Body of pancreas (tissue), 4 donors: Measurements from ENCODE around the gene CNPY1. TPM values are rescaled to one million over a fixed set of nuclear protein-coding genes. Genes with fewer than 3 reads are reported as not detected.

ENCODE experiments used
- ATAC-seq: fragments of 150-250 bp; one replicate; pipeline ENCODE4 v1.9.1; 2016
- DNase-seq, 4 donors: peaks; one replicate each; pipeline ENCODE4 v3.0.0-alpha.2; 2019
- H3K27ac ChIP-seq, 4 donors: fragments of 200-600 bp; sonication (generic); 1 replicate in 3 of 4; 2 replicates in 1 of 4; pipeline versions ENCODE4 v1.5.1 to v1.6.1; 2016 to 2019; ENCODE audit warnings: mild to moderate bottlenecking in 1 of 4, mixed read lengths in 1 of 4, moderate library complexity in 1 of 4
- H3K27me3 ChIP-seq, 2 donors: fragments of 200-600 bp; sonication (generic); one replicate each; pipeline ENCODE4 v1.6.0; 2016; ENCODE audit warnings: mild to moderate bottlenecking in 1 of 2
- H3K36me3 ChIP-seq, 2 donors: fragments of 200-600 bp; sonication (generic); replicated peaks in 1 of 2; 2 replicates each; pipeline ENCODE4 v1.5.1; 2016; ENCODE audit warnings: low read depth in 2 of 2; ENCODE audit not compliant: insufficient read depth in 1 of 2
- H3K4me1 ChIP-seq: fragments of 200-600 bp; sonication (generic); one replicate; pipeline ENCODE4 v1.6.0; 2016
- H3K4me3 ChIP-seq, 2 donors: fragments of 200-600 bp; sonication (generic); 1 replicate in 1 of 2; 2 replicates in 1 of 2; pipeline ENCODE4 v1.5.1; 2016 to 2019
- H3K9me3 ChIP-seq, 3 donors: fragments of 200-600 bp; sonication (generic); 1 replicate in 2 of 3; 2 replicates in 1 of 3; pipeline ENCODE4 v1.5.1; 2016
- CTCF ChIP-seq, 7 experiments: fragments of 450-650 bp in 4 of 7; fragments of 200-600 bp in 3 of 7; sonication (generic) in 3 of 7; IDR thresholded peaks; one replicate each; pipeline ENCODE4 v1.5.1; 2016 to 2019; ENCODE audit warnings: antibody characterized with exemption in 7 of 7
- POLR2A ChIP-seq, 3 donors: fragments of 450-650 bp; IDR thresholded peaks; one replicate each; pipeline ENCODE4 v1.6.1; 2016; ENCODE audit warnings: antibody characterized with exemption in 3 of 3, mild to moderate bottlenecking in 2 of 3
- WGBS, 2 donors: methylation state at CpG; one replicate each; pipeline ENCODE4 v1.1.5; 2017; 5-methylcytosine and 5-hydroxymethylcytosine counted together
- intact Hi-C: fragments of 100-400 bp; cut with DNase I; formaldehyde crosslinking; loops from one replicate; pipeline ENCODE4 v1.15.1; 2023
- total RNA-seq, 2 donors: library from RNA; depleted of rRNA; stranded (reverse); fragments of >200 nt; gene quantifications; one replicate each; pipeline ENCODE4 v1.1.0, GENCODE V29; 2016

The CNPY1 gene
- total RNA-seq, 2 donors from 2014 or later, result not detected

DNA sequence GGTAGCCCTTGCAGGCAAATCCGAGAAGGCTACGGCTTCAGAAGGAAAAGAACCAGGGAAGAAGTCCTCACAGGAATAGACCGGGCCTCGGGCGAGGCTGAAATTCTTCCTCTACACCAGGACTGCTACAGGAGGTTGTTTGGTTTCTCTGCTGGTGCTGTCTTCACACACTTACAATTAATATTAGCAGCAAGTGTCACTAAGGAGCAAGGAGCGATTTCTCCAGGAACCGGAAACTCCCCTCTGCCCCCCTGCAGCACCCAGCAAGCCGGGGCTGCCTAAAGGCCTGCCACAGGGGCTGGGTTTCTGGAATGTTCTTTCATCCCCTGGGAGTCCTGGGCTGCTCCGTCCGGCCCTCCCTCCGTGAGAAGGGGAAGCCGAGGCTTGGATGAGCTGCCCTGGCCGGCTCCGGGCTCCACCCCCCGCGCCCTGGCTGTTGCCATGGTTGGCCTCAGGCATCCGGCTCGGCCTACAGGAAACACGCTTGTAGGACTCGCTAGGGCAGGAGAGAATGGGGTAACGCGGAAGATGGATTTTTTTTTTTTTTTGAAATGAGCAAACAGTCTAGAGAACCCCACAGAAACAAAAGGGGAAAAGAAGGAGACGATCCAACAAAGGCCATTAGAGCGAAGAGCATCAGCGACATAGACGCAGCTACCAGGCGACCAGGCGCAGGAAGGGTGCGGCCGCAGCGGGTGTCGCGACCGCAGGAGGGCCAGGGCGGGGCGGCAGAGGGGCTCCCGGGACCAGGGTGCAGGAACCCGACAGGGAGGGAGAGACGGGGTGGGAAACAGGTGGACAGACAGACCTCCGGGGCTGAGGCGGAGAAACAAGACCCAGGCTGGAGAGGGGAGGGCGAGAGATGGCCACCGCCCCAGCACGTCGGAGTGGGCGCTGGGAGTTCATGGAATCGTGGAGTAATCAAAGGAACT, 55.4 kb downstream of the CNPY1 start:
- Histone ChIP-seq H3K4me3 (no peak overlapping the region), H3K4me1 (peaks cover 6% of the 10 kb centered on the region), H3K36me3 (no peaks in the 10 kb centered on the region), H3K27ac (no peak overlapping the region), H3K9me3 (no peaks in the 10 kb centered on the region), H3K27me3 (no peaks in the 10 kb centered on the region)
- 33 to 57% methylated on average over 43 to 46 of the region's 47 CpGs for WGBS, 2 donors
- peak in 2 of 4 donors; percentile 35 to 36 for DNase-seq
- no peak for TF ChIP-seq CTCF (IDR thresholded peaks at IDR 0.05)
- TF ChIP-seq POLR2A (IDR thresholded peaks at IDR 0.05), result no peak
- intact Hi-C loops, result no loop called here
- peak; percentile 53 for ATAC-seq

- intact Hi-C loops, result no loop called here
These were observed 56.3 kb downstream of the CNPY1 start for GRCh38 chr7:155489862-155490696.

GRCh38 chr7:155489158-155489840, 57.1 kb downstream of the CNPY1 start:
- Histone ChIP-seq H3K27me3 (no peaks in the 10 kb centered on the region), H3K27ac (no peak overlapping the region), H3K4me1 (peaks cover 6% of the 10 kb centered on the region), H3K36me3 (no peaks in the 10 kb centered on the region), H3K4me3 (no peak overlapping the region), H3K9me3 (no peaks in the 10 kb centered on the region)
- WGBS, 2 donors, result 49 to 74% methylated on average over 11 to 20 of the region's 20 CpGs
- ATAC-seq (no peak), DNase-seq (no peak)
- intact Hi-C loops, result no loop called here
- TF ChIP-seq CTCF (IDR thresholded peaks at IDR 0.05), result no peak
- TF ChIP-seq POLR2A (IDR thresholded peaks at IDR 0.05), result no peak

More at GRCh38 chr7:155489862-155490696, 56.3 kb downstream of the CNPY1 start:
- peaks cover 6% of the 10 kb centered on the region for H3K4me1 ChIP-seq
- H3K9me3 ChIP-seq, result no peaks in the 10 kb centered on the region
- ATAC-seq, result no peak
- no peak for DNase-seq
- TF ChIP-seq CTCF (IDR thresholded peaks at IDR 0.05) (no peak), POLR2A (IDR thresholded peaks at IDR 0.05) (no peak)
- H3K27me3 ChIP-seq, result no peaks in the 10 kb centered on the region
- no peaks in the 10 kb centered on the region for H3K36me3 ChIP-seq
- no peak overlapping the region for H3K27ac ChIP-seq
- 51 to 81% methylated on average over 4 to 31 of the region's 32 CpGs for WGBS, 2 donors
- H3K4me3 ChIP-seq, result no peak overlapping the region

GRCh38 chr7:155488483-155489127, 57.8 kb downstream of the CNPY1 start:
- Histone ChIP-seq H3K4me1 (peaks cover 6% of the 10 kb centered on the region), H3K27ac (no peak overlapping the region), H3K4me3 (no peak overlapping the region), H3K36me3 (no peaks in the 10 kb centered on the region), H3K27me3 (no peaks in the 10 kb centered on the region), H3K9me3 (no peaks in the 10 kb centered on the region)
- intact Hi-C loops, result no loop called here
- DNase-seq, result no peak
- ATAC-seq, result no peak
- TF ChIP-seq POLR2A (IDR thresholded peaks at IDR 0.05) (no peak), CTCF (IDR thresholded peaks at IDR 0.05) (no peak)
- 54 to 58% methylated on average over 9 of the region's 9 CpGs for WGBS, 2 donors
